ENCODE results near the gene PXYLP1.
A peak's percentile ranks its signal among the peaks of the same experiment; 100 is the strongest.

PXYLP1 gene

DNA sequence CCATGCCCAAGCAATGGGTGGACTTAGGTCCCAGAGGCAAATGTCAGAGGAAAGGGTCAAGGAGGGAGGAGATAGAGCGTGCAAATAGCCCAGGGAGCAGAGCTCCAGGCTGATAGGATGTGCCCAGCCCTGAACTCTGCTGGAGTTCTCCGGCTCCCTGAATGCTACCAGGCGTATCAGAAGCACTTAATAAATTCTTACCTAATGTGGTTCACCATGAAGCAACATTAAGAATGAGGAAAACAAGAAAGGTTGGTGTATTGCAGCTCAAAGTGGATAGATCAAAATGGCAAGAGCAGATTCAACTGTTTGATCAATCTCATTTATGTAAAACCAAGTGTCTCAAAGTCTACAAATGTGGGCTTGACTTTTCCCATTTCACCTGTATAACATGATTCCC is 38.3 kb downstream of the PXYLP1 start:
- H3K23ac ChIP-seq (ENCODE audit: low read depth, low read length, poor library complexity), result no peak overlapping the region
- H4K91ac ChIP-seq (ENCODE audit: low read depth, low read length, poor library complexity), result no peak overlapping the region
- H3K14ac ChIP-seq (ENCODE audit: low read length), result no peak overlapping the region
- no peak for DNase-seq (ENCODE audit: low spot score)
- H3K4ac ChIP-seq (ENCODE audit: low read length), result no peak overlapping the region
- WGBS, 2 donors (ENCODE audit: extremely low coverage in 2 of 2, insufficient read length in 2 of 2, insufficient replicate concordance in 1 of 2), result no CpG with 5 or more reads among the region's 3 CpGs
- no peak overlapping the region for H2BK15ac ChIP-seq (ENCODE audit: low read length)
- no peak overlapping the region for H2BK5ac ChIP-seq (ENCODE audit: low read length)
- H2AFZ ChIP-seq (ENCODE audit: low read length), result no peak overlapping the region
- no peaks in the 10 kb centered on the region for H3K9me3 ChIP-seq (replicated peaks in 1 of 2; ENCODE audit: control insufficient read depth in 2 of 2, insufficient read depth in 1 of 2, low read depth in 1 of 2, low read length in 2 of 2)
- no peak overlapping the region for H3K18ac ChIP-seq (ENCODE audit: low read length)
- no peak overlapping the region for H3K4me2 ChIP-seq (ENCODE audit: insufficient read depth, low read length, poor library complexity, severe bottlenecking)
- no peak overlapping the region for H3K9ac ChIP-seq (ENCODE audit: low read depth, low read length, poor library complexity)
- no peak overlapping the region for H3K4me3 ChIP-seq (ENCODE audit: low read length in 2 of 2)
- H2BK12ac ChIP-seq (ENCODE audit: low read length), result no peak overlapping the region
- H3K27ac ChIP-seq (replicated peaks; ENCODE audit: low read length), result no peak overlapping the region
- peaks cover 3 to 44% of the 10 kb centered on the region in 2 donors for H3K36me3 ChIP-seq (replicated peaks in 1 of 2; ENCODE audit: control insufficient read depth in 2 of 2, insufficient read depth in 2 of 2, low read length in 2 of 2)
- no peak overlapping the region for H4K8ac ChIP-seq (ENCODE audit: low read depth, low read length)
- peaks cover 9 to 11% of the 10 kb centered on the region in 2 donors for H3K4me1 ChIP-seq (ENCODE audit: control insufficient read depth in 2 of 2, insufficient read depth in 1 of 2, low read depth in 1 of 2, low read length in 2 of 2)
- no peaks in the 10 kb centered on the region for H3K27me3 ChIP-seq (ENCODE audit: control insufficient read depth in 3 of 3, insufficient read depth in 3 of 3, low read depth in 1 of 3, low read length in 3 of 3)
- no peak overlapping the region for H2BK120ac ChIP-seq (ENCODE audit: low read depth, low read length)
- no peak overlapping the region for H2AK5ac ChIP-seq (ENCODE audit: low read depth, low read length)
- H3K79me1 ChIP-seq (ENCODE audit: low read depth, low read length), result no peaks in the 10 kb centered on the region

DNA sequence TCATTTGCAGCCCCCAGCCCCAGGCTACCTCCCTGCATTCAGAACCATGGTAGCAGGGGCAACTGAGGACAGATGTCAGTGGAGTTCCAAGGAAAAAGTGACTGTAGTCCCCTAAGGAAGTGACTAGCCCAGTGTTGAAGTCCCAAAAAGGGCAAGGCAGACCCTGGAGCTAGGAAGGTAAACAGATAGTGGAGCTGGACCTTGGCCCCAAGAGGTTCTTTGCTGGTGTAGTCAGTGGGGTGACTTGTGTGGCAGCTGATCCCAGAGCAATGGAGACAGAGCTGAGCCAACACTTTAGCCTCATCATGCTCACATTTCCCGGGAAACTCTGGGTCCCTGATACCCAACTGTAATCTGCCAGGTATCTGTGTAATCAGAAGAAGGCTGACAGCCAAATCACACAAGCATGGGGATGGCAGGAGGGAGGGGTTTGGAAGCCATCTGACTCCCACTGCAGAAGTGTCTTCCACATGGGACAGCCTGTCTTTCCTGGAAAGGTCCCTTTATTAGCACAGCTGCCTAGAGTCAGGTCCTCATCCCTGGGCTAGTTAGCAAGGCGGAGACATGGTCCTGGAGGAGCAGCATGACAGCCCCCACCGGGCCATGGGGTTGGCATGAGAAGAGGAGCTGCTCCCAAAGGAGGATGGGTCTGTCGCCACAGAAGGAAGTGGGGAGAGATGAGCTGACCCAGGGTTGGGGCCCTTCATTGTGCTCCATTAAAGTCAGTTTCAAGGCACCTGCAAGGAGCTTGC is 39.8 kb downstream of the PXYLP1 start:
- Histone ChIP-seq H2AFZ (ENCODE audit: low read length) (no peak overlapping the region), H3K4me1 (ENCODE audit: control insufficient read depth in 2 of 2, insufficient read depth in 1 of 2, low read depth in 1 of 2, low read length in 2 of 2) (peaks cover 9 to 11% of the 10 kb centered on the region in 2 donors), H3K9ac (ENCODE audit: low read depth, low read length, poor library complexity) (no peak overlapping the region), H2BK5ac (ENCODE audit: low read length) (no peak overlapping the region), H3K9me3 (replicated peaks in 1 of 2; ENCODE audit: control insufficient read depth in 2 of 2, insufficient read depth in 1 of 2, low read depth in 1 of 2, low read length in 2 of 2) (no peaks in the 10 kb centered on the region), H3K18ac (ENCODE audit: low read length) (no peak overlapping the region), H3K4me3 (ENCODE audit: low read length in 2 of 2) (no peak overlapping the region), H3K27ac (replicated peaks; ENCODE audit: low read length) (no peak overlapping the region), H3K27me3 (ENCODE audit: control insufficient read depth in 3 of 3, insufficient read depth in 3 of 3, low read depth in 1 of 3, low read length in 3 of 3) (no peaks in the 10 kb centered on the region), H2BK12ac (ENCODE audit: low read length) (no peak overlapping the region), H3K36me3 (replicated peaks in 1 of 2; ENCODE audit: control insufficient read depth in 2 of 2, insufficient read depth in 2 of 2, low read length in 2 of 2) (peaks cover 3 to 49% of the 10 kb centered on the region in 2 donors), H2AK5ac (ENCODE audit: low read depth, low read length) (no peak overlapping the region), H3K23ac (ENCODE audit: low read depth, low read length, poor library complexity) (no peak overlapping the region), H3K14ac (ENCODE audit: low read length) (peak overlapping the region; percentile 10), H3K4ac (ENCODE audit: low read length) (no peak overlapping the region), H2BK15ac (ENCODE audit: low read length) (no peak overlapping the region), H2BK120ac (ENCODE audit: low read depth, low read length) (no peak overlapping the region), H3K4me2 (ENCODE audit: insufficient read depth, low read length, poor library complexity, severe bottlenecking) (no peak overlapping the region), H3K79me1 (ENCODE audit: low read depth, low read length) (no peaks in the 10 kb centered on the region), H4K8ac (ENCODE audit: low read depth, low read length) (no peak overlapping the region), H4K91ac (ENCODE audit: low read depth, low read length, poor library complexity) (no peak overlapping the region)
- no CpG with 5 or more reads among the region's 4 CpGs for WGBS, 2 donors (ENCODE audit: extremely low coverage in 2 of 2, insufficient read length in 2 of 2, insufficient replicate concordance in 1 of 2)
- no peak for DNase-seq (ENCODE audit: low spot score)

- H3K27ac ChIP-seq (replicated peaks; ENCODE audit: low read length), result no peak overlapping the region
- H3K18ac ChIP-seq (ENCODE audit: low read length), result no peak overlapping the region
- no peak overlapping the region for H2AK5ac ChIP-seq (ENCODE audit: low read depth, low read length)
- no peak for DNase-seq (ENCODE audit: low spot score)
- no peaks in the 10 kb centered on the region for H3K79me1 ChIP-seq (ENCODE audit: low read depth, low read length)
- no peaks in the 10 kb centered on the region for H3K27me3 ChIP-seq (ENCODE audit: control insufficient read depth in 3 of 3, insufficient read depth in 3 of 3, low read depth in 1 of 3, low read length in 3 of 3)
- H3K9me3 ChIP-seq (replicated peaks in 1 of 2; ENCODE audit: control insufficient read depth in 2 of 2, insufficient read depth in 1 of 2, low read depth in 1 of 2, low read length in 2 of 2), result no peaks in the 10 kb centered on the region
- no CpG with 5 or more reads among the region's 8 CpGs for WGBS, 2 donors (ENCODE audit: extremely low coverage in 2 of 2, insufficient read length in 2 of 2, insufficient replicate concordance in 1 of 2)
- no peak overlapping the region for H3K4me2 ChIP-seq (ENCODE audit: insufficient read depth, low read length, poor library complexity, severe bottlenecking)
- H2BK120ac ChIP-seq (ENCODE audit: low read depth, low read length), result no peak overlapping the region
- H3K4ac ChIP-seq (ENCODE audit: low read length), result no peak overlapping the region
- H3K14ac ChIP-seq (ENCODE audit: low read length), result no peak overlapping the region
- no peak overlapping the region for H3K9ac ChIP-seq (ENCODE audit: low read depth, low read length, poor library complexity)
- H3K36me3 ChIP-seq (replicated peaks in 1 of 2; ENCODE audit: control insufficient read depth in 2 of 2, insufficient read depth in 2 of 2, low read length in 2 of 2), result peaks cover 3 to 49% of the 10 kb centered on the region in 2 donors
- no peak overlapping the region for H2BK5ac ChIP-seq (ENCODE audit: low read length)
- no peak overlapping the region for H4K8ac ChIP-seq (ENCODE audit: low read depth, low read length)
- H4K91ac ChIP-seq (ENCODE audit: low read depth, low read length, poor library complexity), result no peak overlapping the region
- H2BK15ac ChIP-seq (ENCODE audit: low read length), result no peak overlapping the region
- peaks cover 0 to 11% of the 10 kb centered on the region in 2 donors for H3K4me1 ChIP-seq (ENCODE audit: control insufficient read depth in 2 of 2, insufficient read depth in 1 of 2, low read depth in 1 of 2, low read length in 2 of 2)
- H2AFZ ChIP-seq (ENCODE audit: low read length), result no peak overlapping the region
- no peak overlapping the region for H3K4me3 ChIP-seq (ENCODE audit: low read length in 2 of 2)
- no peak overlapping the region for H2BK12ac ChIP-seq (ENCODE audit: low read length)
- no peak overlapping the region for H3K23ac ChIP-seq (ENCODE audit: low read depth, low read length, poor library complexity)
These were observed 41.5 kb downstream of the PXYLP1 start for GRCh38 chr3:141272906-141273662.

GRCh38 chr3:141273700-141274410 is 42.2 kb downstream of the PXYLP1 start:
- H3K18ac ChIP-seq (ENCODE audit: low read length), result peak overlapping the region; percentile 84
- no peak overlapping the region for H3K9ac ChIP-seq (ENCODE audit: low read depth, low read length, poor library complexity)
- no peaks in the 10 kb centered on the region for H3K9me3 ChIP-seq (replicated peaks in 1 of 2; ENCODE audit: control insufficient read depth in 2 of 2, insufficient read depth in 1 of 2, low read depth in 1 of 2, low read length in 2 of 2)
- H2BK15ac ChIP-seq (ENCODE audit: low read length), result no peak overlapping the region
- no peaks in the 10 kb centered on the region for H3K27me3 ChIP-seq (ENCODE audit: control insufficient read depth in 3 of 3, insufficient read depth in 3 of 3, low read depth in 1 of 3, low read length in 3 of 3)
- H2AK5ac ChIP-seq (ENCODE audit: low read depth, low read length), result peak overlapping the region; percentile 17
- H3K4me1 ChIP-seq (ENCODE audit: control insufficient read depth in 2 of 2, insufficient read depth in 1 of 2, low read depth in 1 of 2, low read length in 2 of 2), result peaks cover 0 to 8% of the 10 kb centered on the region in 2 donors
- no peak overlapping the region for H3K14ac ChIP-seq (ENCODE audit: low read length)
- DNase-seq (ENCODE audit: low spot score), result no peak
- H4K91ac ChIP-seq (ENCODE audit: low read depth, low read length, poor library complexity), result no peak overlapping the region
- H3K23ac ChIP-seq (ENCODE audit: low read depth, low read length, poor library complexity), result peak overlapping the region; percentile 18
- no peak overlapping the region for H3K4me2 ChIP-seq (ENCODE audit: insufficient read depth, low read length, poor library complexity, severe bottlenecking)
- no peak overlapping the region for H3K4ac ChIP-seq (ENCODE audit: low read length)
- H2AFZ ChIP-seq (ENCODE audit: low read length), result no peak overlapping the region
- H3K27ac ChIP-seq (replicated peaks; ENCODE audit: low read length), result no peak overlapping the region
- H2BK120ac ChIP-seq (ENCODE audit: low read depth, low read length), result no peak overlapping the region
- no peaks in the 10 kb centered on the region for H3K79me1 ChIP-seq (ENCODE audit: low read depth, low read length)
- H3K4me3 ChIP-seq (ENCODE audit: low read length in 2 of 2), result no peak overlapping the region
- H3K36me3 ChIP-seq (replicated peaks in 1 of 2; ENCODE audit: control insufficient read depth in 2 of 2, insufficient read depth in 2 of 2, low read length in 2 of 2), result peaks cover 3 to 47% of the 10 kb centered on the region in 2 donors
- no peak overlapping the region for H4K8ac ChIP-seq (ENCODE audit: low read depth, low read length)
- no peak overlapping the region for H2BK12ac ChIP-seq (ENCODE audit: low read length)
- H2BK5ac ChIP-seq (ENCODE audit: low read length), result peak overlapping the region; percentile 21
- WGBS, 2 donors (ENCODE audit: extremely low coverage in 2 of 2, insufficient read length in 2 of 2, insufficient replicate concordance in 1 of 2), result no CpG with 5 or more reads among the region's 15 CpGs
